PC-3 (cell line): ENCODE measurements around the gene MED22. TPM values are rescaled to one million over a fixed set of nuclear protein-coding genes. Genes with fewer than 3 reads are reported as not detected.
A peak's percentile ranks its signal among the peaks of the same experiment; 100 is the strongest.

ENCODE experiments used
- ATAC-seq: fragments of 200-7000 bp; cut with Tn5 transposase; 2 replicates; pipeline ENCODE4 v1.9.1; 2020; ENCODE audit warnings: mild to moderate bottlenecking, moderate library complexity
- BruUV-seq: library from RNA; stranded (reverse); fragments of 400-500 nt; replicated peaks from 2 replicates; lab custom pipeline; 2021; lab: Mats Ljungman, UMichigan
- CTCF ChIA-PET: fragments of 300-600 bp; sonication (Branson Sonifier 250); formaldehyde crosslinking; loops from one replicate; lab custom pipeline; 2022; ENCODE audit warnings: antibody characterized with exemption; lab: Charles Lee
- POLR2A ChIA-PET: fragments of 300-600 bp; sonication (Branson Sonifier 250); formaldehyde crosslinking; loops from one replicate; lab custom pipeline; 2022; ENCODE audit warnings: antibody characterized with exemption; ENCODE audit not compliant: unreplicated experiment; lab: Charles Lee
- DNase-seq: peaks from one replicate; pipeline ENCODE4 v3.0.0-alpha.2; 2015
- H2AFZ ChIP-seq: fragments of 300-600 bp; sonication (generic); 2 replicates; pipeline ENCODE4 v1.6.0; 2016; ENCODE audit warnings: antibody characterized with exemption, low read length
- H3F3A ChIP-seq: fragments of 300-600 bp; sonication (generic); one replicate; pipeline ENCODE4 v1.6.0; 2017; ENCODE audit warnings: antibody characterized with exemption, low read length, control low read depth, mild to moderate bottlenecking; ENCODE audit not compliant: unreplicated experiment
- H3K27ac ChIP-seq: fragments of 300-600 bp; sonication (generic); 2 replicates; pipeline ENCODE4 v1.5.1; 2016; ENCODE audit warnings: mild to moderate bottlenecking, low read length
- H3K27me3 ChIP-seq: fragments of 300-600 bp; sonication (generic); 2 replicates; pipeline ENCODE4 v1.6.1; 2016; ENCODE audit warnings: low read length, mixed read lengths
- H3K36me3 ChIP-seq: fragments of 300-600 bp; sonication (generic); 2 replicates; pipeline ENCODE4 v1.6.1; 2016; ENCODE audit warnings: low read depth, mixed run types, low read length, mixed read lengths
- H3K4me1 ChIP-seq: fragments of 300-600 bp; sonication (generic); 2 replicates; pipeline ENCODE4 v1.5.1; 2016; ENCODE audit warnings: low read length; ENCODE audit not compliant: insufficient read depth
- H3K4me2 ChIP-seq: fragments of 300-600 bp; sonication (generic); 2 replicates; pipeline ENCODE4 v1.6.0; 2016; ENCODE audit warnings: low read length
- H3K4me3 ChIP-seq: fragments of 300-600 bp; sonication (generic); 2 replicates; pipeline ENCODE4 v1.5.1; 2016; ENCODE audit warnings: mild to moderate bottlenecking, low read length, mixed read lengths
- H3K79me2 ChIP-seq: fragments of 300-600 bp; sonication (generic); 2 replicates; pipeline ENCODE4 v1.6.1; 2017; ENCODE audit warnings: low read length, mixed read lengths
- H3K9ac ChIP-seq: fragments of 300-600 bp; sonication (generic); 2 replicates; pipeline ENCODE4 v1.6.0; 2016; ENCODE audit warnings: mild to moderate bottlenecking, low read length
- H3K9me2 ChIP-seq: fragments of 300-600 bp; sonication (generic); replicated peaks from 2 replicates; pipeline ENCODE4 v1.6.1; 2016; ENCODE audit warnings: mixed run types, low read length, mixed read lengths
- H3K9me3 ChIP-seq: fragments of 300-600 bp; sonication (generic); 2 replicates; pipeline ENCODE4 v1.6.1; 2016; ENCODE audit warnings: low read length, mixed read lengths
- H4K20me1 ChIP-seq: fragments of 300-600 bp; sonication (generic); 2 replicates; pipeline ENCODE4 v1.6.1; 2016; ENCODE audit warnings: low read length, mixed read lengths
- CTCF ChIP-seq: fragments of 300-600 bp; sonication (generic); conservative IDR thresholded peaks from 2 replicates; pipeline ENCODE4 v1.5.1; 2017; ENCODE audit warnings: antibody characterized with exemption, low read depth, mild to moderate bottlenecking, low read length
- EZH2 ChIP-seq: fragments of 300-600 bp; sonication (generic); IDR thresholded peaks from one replicate; pipeline ENCODE4 v1.6.1; 2017; ENCODE audit warnings: antibody characterized with exemption, mild to moderate bottlenecking, low read length; ENCODE audit not compliant: unreplicated experiment
- EZH2phosphoT487 ChIP-seq: fragments of 300-600 bp; sonication (generic); IDR thresholded peaks from 2 replicates; pipeline ENCODE4 v1.6.1; 2018; ENCODE audit warnings: mild to moderate bottlenecking, antibody characterized with exemption, low read length, borderline replicate concordance
- intact Hi-C: fragments of 100-400 bp; cut with micrococcal nuclease; formaldehyde crosslinking; loops from 2 replicates; pipeline ENCODE4 v1.9.0; 2023
- total RNA-seq: library from RNA; depleted of rRNA; stranded (reverse); fragments of >200 nt; gene quantifications from 2 replicates; pipeline ENCODE4 v1.2.3, GENCODE V29; 2014

The MED22 gene
- total RNA-seq, 1 experiment from 2014 or later = 20.5 TPM

- Histone ChIP-seq H2AFZ (no peak overlapping the region), H3K9me3 (no peaks in the 10 kb centered on the region), H4K20me1 (peaks cover 20% of the 10 kb centered on the region; the same call in 1 of the 2 replicates), H3K79me2 (peaks cover 60% of the 10 kb centered on the region), H3K4me3 (peak overlapping the region; percentile 78), H3K9ac (peak overlapping the region; percentile 90), H3K27me3 (no peaks in the 10 kb centered on the region), H3K9me2 (no peaks in the 10 kb centered on the region), H3K27ac (no peak overlapping the region), H3K36me3 (no peaks in the 10 kb centered on the region), H3K4me1 (peaks cover 7% of the 10 kb centered on the region; the same call in 1 of the 2 replicates), H3F3A (no peaks in the 10 kb centered on the region), H3K4me2 (peak overlapping the region; percentile 93)
- ATAC-seq (no peak), DNase-seq (no peak)
- POLR2A ChIA-PET = no interaction called here
- TF ChIP-seq CTCF (no peak), EZH2phosphoT487 (no peak), EZH2 (no peak)
- BruUV-seq = TSS peak; percentile 44
- CTCF ChIA-PET = no interaction called here
- intact Hi-C loops = no loop called here
Observed at GRCh38 chr9:133374612-133375115, 26.7 kb upstream of the MED22 start.

GRCh38 chr9:133372144-133372543 is 24.2 kb upstream of the MED22 start:
- intact Hi-C loops = no loop called here
- Histone ChIP-seq H4K20me1 (peaks cover 37% of the 10 kb centered on the region; the same call in 1 of the 2 replicates), H3K4me1 (peaks cover 15% of the 10 kb centered on the region; the same call in 1 of the 2 replicates), H3K27ac (no peak overlapping the region), H3K4me3 (no peak overlapping the region), H3K27me3 (no peaks in the 10 kb centered on the region), H3K79me2 (peaks cover 86% of the 10 kb centered on the region), H3K9ac (no peak overlapping the region), H3K9me2 (no peaks in the 10 kb centered on the region), H3F3A (no peaks in the 10 kb centered on the region), H3K4me2 (no peak overlapping the region), H3K9me3 (no peaks in the 10 kb centered on the region), H3K36me3 (no peaks in the 10 kb centered on the region; the same call in 1 of the 2 replicates), H2AFZ (no peak overlapping the region)
- DNase-seq (no peak), ATAC-seq (no peak)
- TF ChIP-seq EZH2 = no peak
- no TSS peak for BruUV-seq
- POLR2A ChIA-PET = no interaction called here
- CTCF ChIA-PET = no interaction called here

GRCh38 chr9:133371261-133371711 is 23.4 kb upstream of the MED22 start:
- intact Hi-C loops = no loop called here
- Histone ChIP-seq H3K27me3 (no peaks in the 10 kb centered on the region), H3K27ac (no peak overlapping the region), H2AFZ (no peak overlapping the region), H3K4me2 (no peak overlapping the region), H4K20me1 (peaks cover 37% of the 10 kb centered on the region; the same call in 1 of the 2 replicates), H3K9me3 (no peaks in the 10 kb centered on the region), H3K9me2 (no peaks in the 10 kb centered on the region), H3K9ac (no peak overlapping the region), H3F3A (no peaks in the 10 kb centered on the region), H3K4me1 (peaks cover 8% of the 10 kb centered on the region; the same call in 1 of the 2 replicates), H3K36me3 (peaks cover 2% of the 10 kb centered on the region; the same call in 1 of the 2 replicates), H3K4me3 (no peak overlapping the region), H3K79me2 (peaks cover 90% of the 10 kb centered on the region)
- BruUV-seq = no TSS peak
- CTCF ChIA-PET = no interaction called here
- POLR2A ChIA-PET = no interaction called here
- no peak for ATAC-seq
- TF ChIP-seq CTCF (no peak), EZH2 (no peak), EZH2phosphoT487 (no peak)
- no peak for DNase-seq
